NCI-H226 (cell line): ENCODE data around the gene RPL35.

ENCODE experiments used
- DNase-seq: peaks from one replicate; pipeline ENCODE4 v3.0.0-alpha.2; 2015

RPL35 gene

GRCh38 chr9:124813501-124814163 is 48.1 kb downstream of the RPL35 start:
- DNase-seq, result no peak

GRCh38 chr9:124813041-124813440 is 48.7 kb downstream of the RPL35 start:
- DNase-seq, result no peak

GRCh38 chr9:124812441-124812876 is 49.3 kb downstream of the RPL35 start:
- peak; percentile 89 for DNase-seq

DNA sequence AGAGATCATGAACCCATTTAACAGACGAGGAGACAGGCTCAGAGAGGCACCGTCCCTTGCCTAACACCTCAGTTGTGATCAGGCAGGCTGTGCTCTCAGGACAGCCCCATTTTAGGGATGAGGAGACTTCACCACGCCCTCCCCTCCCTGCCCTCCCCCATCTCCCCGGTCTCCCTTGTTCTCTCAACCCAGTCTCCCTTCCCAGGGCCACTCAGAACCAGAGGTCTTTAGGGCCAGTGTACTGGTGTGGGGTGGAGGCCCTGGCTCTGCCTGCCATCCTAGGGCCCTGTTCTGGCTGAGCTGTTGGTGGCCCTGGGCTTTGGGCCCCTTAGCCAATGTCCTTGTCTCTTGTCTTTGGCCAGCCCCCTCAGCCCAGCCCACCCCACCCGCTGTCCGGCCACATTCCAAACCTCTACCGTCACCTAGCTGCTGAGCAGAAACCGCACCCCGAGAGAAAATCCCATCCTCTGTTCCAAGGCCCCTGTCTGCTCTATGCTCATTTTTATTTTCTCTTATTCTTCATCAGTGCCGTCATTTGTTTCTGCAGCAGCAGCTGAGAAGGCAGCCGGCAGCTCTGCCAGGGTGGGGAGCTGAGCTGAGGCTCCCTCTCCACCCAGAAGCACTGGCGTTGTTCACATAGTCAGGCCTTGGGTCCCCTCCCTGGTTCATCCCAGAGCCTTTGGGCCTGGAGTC is 50.9 kb downstream of the RPL35 start:
- peak; percentile 81 for DNase-seq

DNA sequence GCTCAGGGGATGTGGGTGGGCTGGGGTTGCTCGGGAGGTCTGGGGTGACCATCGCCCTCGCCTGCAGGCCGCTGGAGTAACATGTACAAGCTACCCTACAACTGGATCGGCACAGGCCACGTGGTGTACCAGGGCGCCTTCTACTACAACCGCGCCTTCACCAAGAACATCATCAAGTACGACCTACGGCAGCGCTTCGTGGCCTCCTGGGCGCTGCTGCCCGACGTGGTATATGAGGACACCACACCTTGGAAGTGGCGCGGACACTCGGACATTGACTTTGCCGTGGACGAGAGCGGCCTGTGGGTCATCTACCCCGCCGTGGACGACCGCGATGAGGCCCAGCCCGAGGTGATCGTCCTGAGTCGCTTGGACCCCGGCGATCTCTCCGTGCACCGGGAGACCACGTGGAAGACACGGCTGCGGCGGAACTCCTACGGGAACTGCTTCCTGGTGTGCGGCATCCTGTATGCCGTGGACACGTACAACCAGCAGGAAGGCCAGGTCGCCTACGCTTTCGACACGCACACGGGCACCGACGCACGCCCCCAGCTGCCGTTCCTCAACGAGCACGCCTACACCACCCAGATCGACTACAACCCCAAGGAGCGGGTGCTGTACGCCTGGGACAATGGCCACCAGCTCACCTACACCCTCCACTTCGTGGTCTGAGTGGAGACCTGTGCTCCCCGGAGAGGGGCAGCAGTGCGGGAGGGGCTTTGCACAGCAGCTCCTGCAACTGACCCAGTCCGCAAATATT is 51.8 kb downstream of the RPL35 start:
- no peak for DNase-seq

DNA sequence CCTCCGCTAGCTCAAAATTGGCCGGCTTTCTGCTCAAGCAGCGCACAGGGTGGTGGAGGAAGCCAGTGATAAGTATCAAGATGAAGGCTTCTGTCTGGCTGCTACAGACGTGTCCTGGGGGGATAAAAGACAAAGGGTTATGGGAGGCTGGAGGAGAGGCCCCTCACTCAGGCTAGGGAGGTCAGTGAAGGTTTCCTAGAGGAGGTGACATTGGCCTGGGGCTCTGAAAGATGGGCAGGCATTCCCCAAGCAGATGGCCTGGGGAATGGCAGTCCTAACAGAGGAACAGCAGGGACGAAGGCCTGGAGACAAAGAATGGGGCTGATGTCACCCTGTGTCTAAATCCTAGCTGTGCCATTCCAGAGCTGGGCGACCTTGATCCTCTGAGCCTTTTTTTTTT is 52.5 kb downstream of the RPL35 start:
- no peak for DNase-seq

- no peak for DNase-seq
These were observed 53.4 kb downstream of the RPL35 start for GRCh38 chr9:124808246-124808956.
